Right lobe of liver (tissue), 4 donors: ENCODE measurements around the gene FLNC.

ENCODE experiments used
- CTCF ChIP-seq, 4 donors: fragments of 200-600 bp in 3 of 4; fragments of 450-650 bp in 1 of 4; IDR thresholded peaks; one replicate each; pipeline versions ENCODE4 v1.5.1 to v1.8.0; 2016 to 2022; ENCODE audit warnings: antibody characterized with exemption in 4 of 4, mild to moderate bottlenecking in 2 of 4
- POLR2A ChIP-seq: fragments of 450-650 bp; IDR thresholded peaks from one replicate; pipeline ENCODE4 v1.6.1; 2017; ENCODE audit warnings: antibody characterized with exemption, mild to moderate bottlenecking
- donor health status: DM: no; HTN: no; CAD: no.
- donor health status: DM: no; HTN: no; CAD: no.
- donor health status: DM: no; HTN: yes; CAD: no.

GRCh38 chr7:128846781-128847444 lies 16.7 kb downstream of the FLNC start:
- TF ChIP-seq CTCF (IDR thresholded peaks at IDR 0.05) (no peak), POLR2A (no peak)
